Occipital lobe (tissue), 2 donors: ENCODE measurements around the gene CAMTA2. TPM values are rescaled to one million over a fixed set of nuclear protein-coding genes. Genes with fewer than 3 reads are reported as not detected.
"Not testable (repeated sequence)": the region's sequence is repeated elsewhere in the genome, so short reads cannot be mapped to it uniquely, and the experiment has no call there.

Source experiments
- DNase-seq: peaks from one replicate; lab custom pipeline; 2025; lab: John Stamatoyannopoulos, UW
- total RNA-seq: library from RNA; depleted of rRNA; stranded (reverse); fragments of >200 nt; gene quantifications from one replicate; pipeline ENCODE4 v1.2.3, GENCODE V29; 2014

The CAMTA2 gene
- total RNA-seq: 5.1 TPM

GRCh38 chr17:4986951-4987766, at the start of gene CAMTA2:
CAMTA2 (minus strand) TSS chr17:4987675; CDS start chr17:4986222, 1,453 bp downstream.
- DNase-seq: peak; percentile 83

- DNase-seq: no peak
Measured at GRCh38 chr17:5035315-5035714, 47.8 kb upstream of the CAMTA2 start, which contains the start of gene SLC52A1. SLC52A1 (minus strand) TSS chr17:5035426; CDS start chr17:5034606, 820 bp downstream.

- no peak for DNase-seq
Measured at GRCh38 chr17:5034651-5035050, 47.2 kb upstream of the CAMTA2 start.

GRCh38 chr17:5034063-5034462, 46.6 kb upstream of the CAMTA2 start:
- DNase-seq: no peak

GRCh38 chr17:5033352-5034015, 46.0 kb upstream of the CAMTA2 start:
- DNase-seq: no peak

- no peak for DNase-seq
Measured at GRCh38 chr17:5032865-5033264, 45.4 kb upstream of the CAMTA2 start.

- DNase-seq: peak; percentile 52
Measured at GRCh38 chr17:5031365-5032082, 44.0 kb upstream of the CAMTA2 start.

- not testable (repeated sequence) for DNase-seq
Measured at GRCh38 chr17:5030168-5030567, 42.7 kb upstream of the CAMTA2 start.

GRCh38 chr17:5027916-5028315, 40.4 kb upstream of the CAMTA2 start:
- DNase-seq: no peak

GRCh38 chr17:5027299-5027698, 39.8 kb upstream of the CAMTA2 start:
- no peak for DNase-seq

GRCh38 chr17:5024604-5025003, 37.1 kb upstream of the CAMTA2 start:
- DNase-seq: no peak

- no peak for DNase-seq
Measured at GRCh38 chr17:5023588-5024147, 36.2 kb upstream of the CAMTA2 start.

- DNase-seq: no peak
Measured at GRCh38 chr17:5022171-5022711, 34.8 kb upstream of the CAMTA2 start.

GRCh38 chr17:5020502-5021023, 33.1 kb upstream of the CAMTA2 start:
- DNase-seq: no peak

GRCh38 chr17:5019475-5019956, 32.0 kb upstream of the CAMTA2 start:
- DNase-seq: no peak

- no peak for DNase-seq
Measured at GRCh38 chr17:5014357-5014756, 26.9 kb upstream of the CAMTA2 start.

GRCh38 chr17:5011928-5012327, 24.5 kb upstream of the CAMTA2 start:
- DNase-seq: no peak

GRCh38 chr17:5003214-5003867, 15.9 kb upstream of the CAMTA2 start:
- DNase-seq: no peak

GRCh38 chr17:5002121-5002788, 14.8 kb upstream of the CAMTA2 start:
- DNase-seq: no peak

- no peak for DNase-seq
Measured at GRCh38 chr17:5000237-5000639, 12.8 kb upstream of the CAMTA2 start.
